Activated T-helper 17 cell treated with anti-CD3 and anti-CD28 coated beads, Interleukin-2, amount 50 U/mL, for 72 hours (primary cell): ENCODE data around the gene TPRN. TPM values are rescaled to one million over a fixed set of nuclear protein-coding genes. Genes with fewer than 3 reads are reported as not detected.
A peak's percentile ranks its signal among the peaks of the same experiment; 100 is the strongest.

Experiments
- ATAC-seq: fragments of 150-1000 bp; cut with Tn5 transposase; replicated peaks from 2 replicates; pipeline ENCODE4 v1.10.0; 2021; ENCODE audit warnings: mild to moderate bottlenecking, moderate library complexity
- H3K27ac Mint-ChIP-seq: one replicate; pipeline ENCODE4 v1.8.0; 2022; ENCODE audit warnings: mixed read lengths
- H3K27me3 Mint-ChIP-seq: one replicate; pipeline ENCODE4 v1.8.0; 2022; ENCODE audit warnings: mixed read lengths
- H3K36me3 Mint-ChIP-seq: one replicate; pipeline ENCODE4 v1.8.0; 2022; ENCODE audit warnings: low read depth, mild to moderate bottlenecking, mixed read lengths
- H3K4me1 Mint-ChIP-seq: one replicate; pipeline ENCODE4 v1.8.0; 2022; ENCODE audit warnings: mixed read lengths
- H3K4me3 Mint-ChIP-seq: one replicate; pipeline ENCODE4 v1.8.0; 2022; ENCODE audit warnings: mild to moderate bottlenecking, mixed read lengths
- H3K9me3 Mint-ChIP-seq: one replicate; pipeline ENCODE4 v1.8.0; 2022; ENCODE audit warnings: mixed read lengths
- total RNA-seq, 2 donors: library from RNA; stranded (reverse); gene quantifications; one replicate each; pipeline ENCODE4 v1.2.3, GENCODE V29; 2022

The TPRN gene
- total RNA-seq, 2 donors from 2014 or later = 5.5 to 9.4 TPM

- Mint-ChIP-seq H3K36me3 (no peaks in the 10 kb centered on the region), H3K4me1 (peaks cover 5% of the 10 kb centered on the region), H3K4me3 (no peak overlapping the region), H3K27me3 (peaks cover 6% of the 10 kb centered on the region), H3K27ac (no peak overlapping the region), H3K9me3 (no peaks in the 10 kb centered on the region)
- ATAC-seq = no peak
These were observed 29.6 kb upstream of the TPRN start for GRCh38 chr9:137229903-137230704.

GRCh38 chr9:137228968-137229896 is 28.7 kb upstream of the TPRN start:
- H3K27me3 Mint-ChIP-seq = peaks cover 3% of the 10 kb centered on the region
- H3K9me3 Mint-ChIP-seq = no peaks in the 10 kb centered on the region
- no peaks in the 10 kb centered on the region for H3K36me3 Mint-ChIP-seq
- ATAC-seq = no peak
- peaks cover 5% of the 10 kb centered on the region for H3K4me1 Mint-ChIP-seq
- H3K4me3 Mint-ChIP-seq = no peak overlapping the region
- no peak overlapping the region for H3K27ac Mint-ChIP-seq

- Mint-ChIP-seq H3K27me3 (peaks cover 3% of the 10 kb centered on the region), H3K27ac (no peak overlapping the region), H3K36me3 (no peaks in the 10 kb centered on the region), H3K4me1 (peaks cover 5% of the 10 kb centered on the region), H3K4me3 (no peak overlapping the region), H3K9me3 (no peaks in the 10 kb centered on the region)
- ATAC-seq = no peak
These were observed 28.0 kb upstream of the TPRN start for GRCh38 chr9:137228506-137228967.

- H3K9me3 Mint-ChIP-seq = no peaks in the 10 kb centered on the region
These were observed 27.4 kb upstream of the TPRN start for GRCh38 chr9:137227853-137228505.

GRCh38 chr9:137227054-137227852 is 26.7 kb upstream of the TPRN start, which contains the start of gene RNF224:
RNF224 (plus strand) TSS chr9:137227502; CDS start chr9:137228336, 834 bp downstream.
- H3K27ac Mint-ChIP-seq = no peak within 1 kb of the TSS
- peaks cover 3% of the 10 kb centered on the region for H3K27me3 Mint-ChIP-seq
- no peaks in the 10 kb centered on the region for H3K36me3 Mint-ChIP-seq
- no peaks in the 10 kb centered on the region for H3K9me3 Mint-ChIP-seq
- H3K4me3 Mint-ChIP-seq = no peak within 1 kb of the TSS
- peaks cover 5% of the 10 kb centered on the region for H3K4me1 Mint-ChIP-seq
- ATAC-seq = peak; percentile 48

More at GRCh38 chr9:137227853-137228505, 27.4 kb upstream of the TPRN start:
- Mint-ChIP-seq H3K4me1 (peaks cover 5% of the 10 kb centered on the region), H3K4me3 (no peak overlapping the region), H3K27ac (no peak overlapping the region), H3K27me3 (peaks cover 3% of the 10 kb centered on the region), H3K36me3 (no peaks in the 10 kb centered on the region)
- no peak for ATAC-seq

- Mint-ChIP-seq H3K27ac (no peak overlapping the region), H3K27me3 (peaks cover 3% of the 10 kb centered on the region), H3K9me3 (no peaks in the 10 kb centered on the region), H3K36me3 (no peaks in the 10 kb centered on the region), H3K4me3 (no peak overlapping the region), H3K4me1 (peaks cover 5% of the 10 kb centered on the region)
- no peak for ATAC-seq
These were observed 26.0 kb upstream of the TPRN start for GRCh38 chr9:137226338-137227053.

- ATAC-seq = no peak
- Mint-ChIP-seq H3K4me3 (no peak overlapping the region), H3K36me3 (no peaks in the 10 kb centered on the region), H3K27ac (no peak overlapping the region), H3K27me3 (peaks cover 3% of the 10 kb centered on the region), H3K4me1 (peaks cover 5% of the 10 kb centered on the region), H3K9me3 (no peaks in the 10 kb centered on the region)
These were observed 25.3 kb upstream of the TPRN start for GRCh38 chr9:137225699-137226331.

GRCh38 chr9:137224830-137225694 is 24.5 kb upstream of the TPRN start, which contains the start of gene CYSRT1:
CYSRT1 (plus strand) TSS chr9:137225174; CDS start chr9:137225622, 448 bp downstream.
- peaks cover 5% of the 10 kb centered on the region for H3K4me1 Mint-ChIP-seq
- no peak for ATAC-seq
- peaks cover 3% of the 10 kb centered on the region for H3K27me3 Mint-ChIP-seq
- H3K4me3 Mint-ChIP-seq = peak within 1 kb of the TSS; percentile 71
- no peaks in the 10 kb centered on the region for H3K36me3 Mint-ChIP-seq
- no peaks in the 10 kb centered on the region for H3K9me3 Mint-ChIP-seq
- no peak within 1 kb of the TSS for H3K27ac Mint-ChIP-seq

GRCh38 chr9:137223078-137223970 is 22.8 kb upstream of the TPRN start:
- Mint-ChIP-seq H3K4me1 (peaks cover 5% of the 10 kb centered on the region), H3K27me3 (peaks cover 3% of the 10 kb centered on the region), H3K9me3 (no peaks in the 10 kb centered on the region), H3K27ac (peak overlapping the region; percentile 36), H3K4me3 (peak overlapping the region; percentile 71), H3K36me3 (no peaks in the 10 kb centered on the region)
- peak; percentile 90 for ATAC-seq

GRCh38 chr9:137222190-137223077 is 21.9 kb upstream of the TPRN start, which contains the start of gene RNF208:
RNF208 (minus strand) TSS chr9:137222240; CDS start chr9:137221212, 1,028 bp downstream.
- Mint-ChIP-seq H3K9me3 (no peaks in the 10 kb centered on the region), H3K27me3 (peaks cover under 1% of the 10 kb centered on the region), H3K36me3 (no peaks in the 10 kb centered on the region), H3K4me3 (peak within 1 kb of the TSS; percentile 71), H3K4me1 (peaks cover 1% of the 10 kb centered on the region), H3K27ac (peak within 1 kb of the TSS; percentile 36)
- no peak for ATAC-seq
